Natural killer cell (primary cell): ENCODE measurements around the gene TTLL6. TPM values are rescaled to one million over a fixed set of nuclear protein-coding genes. Genes with fewer than 3 reads are reported as not detected.
"Not testable (repeated sequence)": the region's sequence is repeated elsewhere in the genome, so short reads cannot be mapped to it uniquely, and the experiment has no call there.

ENCODE experiments used
- ATAC-seq, 3 donors: fragments of 150-1000 bp in 2 of 3; fragments of 200-7000 bp in 1 of 3; cut with Tn5 transposase; 1 replicate in 1 of 3; 2 replicates in 2 of 3; pipeline ENCODE4 v1.10.0; 2021; ENCODE audit warnings: mild to moderate bottlenecking in 2 of 3, moderate library complexity in 2 of 3
- DNase-seq, 2 donors: peaks; one replicate each; pipeline versions ENCODE4 v3.0.0 to v3.0.0-alpha.2; 2013 to 2021; ENCODE audit warnings: mixed read lengths in 1 of 2
- H3K27ac ChIP-seq: one replicate; pipeline ENCODE4 v1.5.1; 2013; ENCODE audit warnings: mild to moderate bottlenecking, low read length
- H3K27me3 ChIP-seq: one replicate; pipeline ENCODE4 v1.6.1; 2013; ENCODE audit warnings: low read length; ENCODE audit not compliant: control insufficient read depth, insufficient read depth
- H3K36me3 ChIP-seq: one replicate; pipeline ENCODE4 v1.6.1; 2013; ENCODE audit warnings: low read length; ENCODE audit not compliant: control insufficient read depth, insufficient read depth
- H3K4me1 ChIP-seq: one replicate; pipeline ENCODE4 v1.6.1; 2013; ENCODE audit warnings: low read length; ENCODE audit not compliant: control insufficient read depth, insufficient read depth
- H3K4me3 ChIP-seq: one replicate; pipeline ENCODE4 v1.5.1; 2013; ENCODE audit warnings: low read length
- H3K9me3 ChIP-seq: one replicate; pipeline ENCODE4 v1.6.1; 2013; ENCODE audit warnings: low read length; ENCODE audit not compliant: control insufficient read depth, insufficient read depth
- H3K27ac Mint-ChIP-seq, 2 donors: one replicate each; pipeline ENCODE4 v1.8.0; 2022; ENCODE audit warnings: mild to moderate bottlenecking in 2 of 2, mixed read lengths in 2 of 2, moderate library complexity in 1 of 2
- H3K27me3 Mint-ChIP-seq, 2 donors: one replicate each; pipeline ENCODE4 v1.8.0; 2022; ENCODE audit warnings: low read depth in 2 of 2, mixed read lengths in 2 of 2
- H3K36me3 Mint-ChIP-seq: one replicate; pipeline ENCODE4 v1.8.0; 2022; ENCODE audit warnings: mixed read lengths
- H3K4me1 Mint-ChIP-seq, 2 donors: one replicate each; pipeline ENCODE4 v1.8.0; 2022; ENCODE audit warnings: mixed read lengths in 2 of 2
- H3K4me3 Mint-ChIP-seq: one replicate; pipeline ENCODE4 v1.8.0; 2022; ENCODE audit warnings: mild to moderate bottlenecking, moderate library complexity, mixed read lengths
- H3K9me3 Mint-ChIP-seq, 2 donors: one replicate each; pipeline ENCODE4 v1.8.0; 2022; ENCODE audit warnings: mixed read lengths in 2 of 2
- CTCF ChIP-seq: fragments of 200-600 bp; IDR thresholded peaks from one replicate; pipeline ENCODE4 v1.8.0; 2022; ENCODE audit warnings: antibody characterized with exemption
- WGBS: methylation state at CpG from one replicate; pipeline ENCODE4 v1.1.7; 2013; ENCODE audit warnings: missing lambda C conversion rate; ENCODE audit not compliant: insufficient coverage; 5-methylcytosine and 5-hydroxymethylcytosine counted together
- intact Hi-C: fragments of 100-400 bp; cut with micrococcal nuclease; formaldehyde crosslinking; loops from one replicate; pipeline ENCODE4 v1.14.2; 2022
- total RNA-seq, 4 donors: library from RNA; stranded (reverse); fragments of 120-200 nt in 1 of 4; gene quantifications; one replicate each; pipeline versions ENCODE4 v1.2.3 to v1.2.4, GENCODE V29; 2013 to 2022

TTLL6 gene
- total RNA-seq, 3 donors from 2014 or later (not counting 1 experiment from before 2014, with no cell fraction given): not detected

- TF ChIP-seq CTCF: no peak
- H3K36me3 Mint-ChIP-seq: peaks cover 8% of the 10 kb centered on the region
- 91% methylated on average over 3 of the region's 3 CpGs for WGBS
- DNase-seq (no peak), ATAC-seq (no peak)
- no peaks in the 10 kb centered on the region for H3K9me3 Mint-ChIP-seq
- intact Hi-C loops: no loop called here
- Histone ChIP-seq H3K4me3 (no peak overlapping the region), H3K27ac (no peak overlapping the region), H3K4me1 (peaks cover 58% of the 10 kb centered on the region), H3K27me3 (no peaks in the 10 kb centered on the region), H3K9me3 (no peaks in the 10 kb centered on the region), H3K36me3 (peaks cover 17% of the 10 kb centered on the region)
- peak overlapping the region; percentile 90 to 92 for H3K27ac Mint-ChIP-seq
- H3K27me3 Mint-ChIP-seq: no peaks in the 10 kb centered on the region
- H3K4me1 Mint-ChIP-seq: peaks cover 47 to 52% of the 10 kb centered on the region in 2 donors
- H3K4me3 Mint-ChIP-seq: peak overlapping the region; percentile 87
These were observed 23.4 kb upstream of the TTLL6 start for GRCh38 chr17:48840441-48840840.

GRCh38 chr17:48837458-48837857 lies 20.4 kb upstream of the TTLL6 start:
- H3K4me1 ChIP-seq: peaks cover 71% of the 10 kb centered on the region
- H3K27ac ChIP-seq, H3K36me3 ChIP-seq, H3K27me3 Mint-ChIP-seq, H3K9me3 ChIP-seq, intact Hi-C loops, H3K4me3 ChIP-seq, H3K36me3 Mint-ChIP-seq, H3K9me3 Mint-ChIP-seq, H3K27me3 ChIP-seq: not testable (repeated sequence)
- 8% methylated on average over 4 of the region's 4 CpGs for WGBS
- Mint-ChIP-seq H3K27ac (peak overlapping the region; percentile 79 to 80), H3K4me3 (peak overlapping the region; percentile 89), H3K4me1 (peaks cover 63 to 77% of the 10 kb centered on the region in 2 donors)
- ATAC-seq (peak in 2 of 3 donors; percentile 28 to 61), DNase-seq (peak in 1 of 2 donors; percentile 77)

- peaks cover 77% of the 10 kb centered on the region for H3K4me1 ChIP-seq
These were observed 18.9 kb upstream of the TTLL6 start for GRCh38 chr17:48835971-48836370.

GRCh38 chr17:48834973-48835372 lies 17.9 kb upstream of the TTLL6 start:
- Mint-ChIP-seq H3K4me1 (peaks cover 50 to 77% of the 10 kb centered on the region in 2 donors), H3K4me3 (no peak overlapping the region), H3K27ac (no peak overlapping the region), H3K36me3 (no peaks in the 10 kb centered on the region), H3K27me3 (no peaks in the 10 kb centered on the region), H3K9me3 (no peaks in the 10 kb centered on the region)
- no peak overlapping the region for H3K27ac ChIP-seq
- TF ChIP-seq CTCF: no peak
- WGBS: 71% methylated on average over 1 of the region's 2 CpGs
- no peak overlapping the region for H3K4me3 ChIP-seq
- intact Hi-C loops: no loop called here
- no peak for ATAC-seq
- H3K27me3 ChIP-seq: no peaks in the 10 kb centered on the region
- H3K4me1 ChIP-seq: peaks cover 78% of the 10 kb centered on the region
- no peak for DNase-seq
- no peaks in the 10 kb centered on the region for H3K36me3 ChIP-seq
- H3K9me3 ChIP-seq: no peaks in the 10 kb centered on the region

More at GRCh38 chr17:48835971-48836370, 18.9 kb upstream of the TTLL6 start:
- Mint-ChIP-seq H3K9me3 (no peaks in the 10 kb centered on the region), H3K4me1 (peaks cover 59 to 80% of the 10 kb centered on the region in 2 donors), H3K4me3 (peak overlapping the region; percentile 60), H3K27ac (peak overlapping the region; percentile 78 to 79), H3K27me3 (no peaks in the 10 kb centered on the region), H3K36me3 (no peaks in the 10 kb centered on the region)
- H3K9me3 ChIP-seq: no peaks in the 10 kb centered on the region
- no peak overlapping the region for H3K4me3 ChIP-seq
- 25% methylated on average over 2 of the region's 2 CpGs for WGBS
- no peak overlapping the region for H3K27ac ChIP-seq
- H3K27me3 ChIP-seq: no peaks in the 10 kb centered on the region
- DNase-seq: peak in 1 of 2 donors; percentile 50
- peak; percentile 25 to 28 (median 26) for ATAC-seq
- H3K36me3 ChIP-seq: no peaks in the 10 kb centered on the region
- TF ChIP-seq CTCF: no peak
- intact Hi-C loops: no loop called here
